HTERT RPE-1 (cell line): Measurements from ENCODE around the gene PRKCE.
"Not testable (repeated sequence)": the region's sequence is repeated elsewhere in the genome, so short reads cannot be mapped to it uniquely, and the experiment has no call there.

Experiments
- in situ Hi-C: fragments of 300-500 bp; cut with MboI; formaldehyde crosslinking; loops from 4 replicates; pipeline ENCODE4 v1.14.3; 2020; ENCODE audit warnings: low sequenced_read_pairs

PRKCE gene

GRCh38 chr2:45695480-45696007 is 44.1 kb downstream of the PRKCE start:
- in situ Hi-C loops = not testable (repeated sequence)

- in situ Hi-C loops = no loop called here
These were observed 45.2 kb downstream of the PRKCE start for GRCh38 chr2:45696708-45697107.

- in situ Hi-C loops = no loop called here
These were observed 45.7 kb downstream of the PRKCE start for GRCh38 chr2:45697190-45697589.

- in situ Hi-C loops = no loop called here
These were observed 47.1 kb downstream of the PRKCE start for GRCh38 chr2:45698554-45698953.

GRCh38 chr2:45699032-45699658 is 47.7 kb downstream of the PRKCE start:
- in situ Hi-C loops = no loop called here

- in situ Hi-C loops = no loop called here
These were observed 49.0 kb downstream of the PRKCE start for GRCh38 chr2:45700407-45701013.

GRCh38 chr2:45705233-45705632 is 53.8 kb downstream of the PRKCE start:
- in situ Hi-C loops = no loop called here

GRCh38 chr2:45706033-45706432 is 54.6 kb downstream of the PRKCE start:
- in situ Hi-C loops = no loop called here

- in situ Hi-C loops = no loop called here
These were observed 55.5 kb downstream of the PRKCE start for GRCh38 chr2:45707006-45707405.

GRCh38 chr2:45707661-45708060 is 56.2 kb downstream of the PRKCE start:
- in situ Hi-C loops = no loop called here

GRCh38 chr2:45708501-45708900 is 57.0 kb downstream of the PRKCE start:
- in situ Hi-C loops = no loop called here

- in situ Hi-C loops = no loop called here
These were observed 57.7 kb downstream of the PRKCE start for GRCh38 chr2:45709137-45709536.

GRCh38 chr2:45710468-45710867 is 59.0 kb downstream of the PRKCE start:
- in situ Hi-C loops = no loop called here

GRCh38 chr2:45711224-45711623 is 59.7 kb downstream of the PRKCE start:
- in situ Hi-C loops = no loop called here

GRCh38 chr2:45712570-45712969 is 61.1 kb downstream of the PRKCE start:
- in situ Hi-C loops = no loop called here

GRCh38 chr2:45713136-45713535 is 61.7 kb downstream of the PRKCE start:
- in situ Hi-C loops = no loop called here

GRCh38 chr2:45713591-45713990 is 62.1 kb downstream of the PRKCE start:
- in situ Hi-C loops = no loop called here

- in situ Hi-C loops = no loop called here
These were observed 63.2 kb downstream of the PRKCE start for GRCh38 chr2:45714679-45715078.

- in situ Hi-C loops = no loop called here
These were observed 64.3 kb downstream of the PRKCE start for GRCh38 chr2:45715601-45716379.

GRCh38 chr2:45716432-45716831 is 65.0 kb downstream of the PRKCE start:
- in situ Hi-C loops = not testable (repeated sequence)

GRCh38 chr2:45716915-45717314 is 65.4 kb downstream of the PRKCE start:
- in situ Hi-C loops = no loop called here

- in situ Hi-C loops = no loop called here
These were observed 68.7 kb downstream of the PRKCE start for GRCh38 chr2:45720210-45720609.
